GM21367 (cell line): Measurements from ENCODE around the gene FBXL22.

Source experiments
- ATAC-seq: cut with Tn5 transposase; IDR thresholded peaks from one replicate; pipeline ENCODE4 v1.9.1; 2021; ENCODE audit not compliant: unreplicated experiment

FBXL22 gene

GRCh38 chr15:63593705-63594671 lies 3.2 kb upstream of the FBXL22 start:
- no peak for ATAC-seq

GRCh38 chr15:63595065-63595464 lies 2.1 kb upstream of the FBXL22 start:
- ATAC-seq, result no peak

GRCh38 chr15:63595688-63596087 lies 1.5 kb upstream of the FBXL22 start:
- ATAC-seq, result no peak

- no peak for ATAC-seq
These were observed 530 bp upstream of the FBXL22 start for GRCh38 chr15:63596676-63597037.

GRCh38 chr15:63597821-63598220 lies 634 bp downstream of the FBXL22 start:
- no peak for ATAC-seq

- ATAC-seq, result no peak
These were observed 1.6 kb downstream of the FBXL22 start for GRCh38 chr15:63598473-63599400.

GRCh38 chr15:63599401-63600000 lies 2.3 kb downstream of the FBXL22 start:
- ATAC-seq, result no peak

- ATAC-seq, result no peak
These were observed 2.9 kb downstream of the FBXL22 start for GRCh38 chr15:63600001-63600615.

GRCh38 chr15:63600616-63601025 lies 3.4 kb downstream of the FBXL22 start:
- ATAC-seq, result peak; percentile 52

GRCh38 chr15:63601026-63601703 lies 4.0 kb downstream of the FBXL22 start:
- ATAC-seq, result no peak

GRCh38 chr15:63601704-63602185 lies 4.6 kb downstream of the FBXL22 start:
- no peak for ATAC-seq

GRCh38 chr15:63602595-63602994 lies 5.4 kb downstream of the FBXL22 start:
- ATAC-seq, result no peak

GRCh38 chr15:63603516-63603915 lies 6.3 kb downstream of the FBXL22 start:
- no peak for ATAC-seq

- ATAC-seq, result no peak
These were observed 7.1 kb downstream of the FBXL22 start for GRCh38 chr15:63604281-63604680.

GRCh38 chr15:63605036-63605435 lies 7.8 kb downstream of the FBXL22 start:
- ATAC-seq, result no peak

GRCh38 chr15:63605816-63606215 lies 8.6 kb downstream of the FBXL22 start:
- no peak for ATAC-seq

GRCh38 chr15:63606308-63606707 lies 9.1 kb downstream of the FBXL22 start:
- ATAC-seq, result no peak

GRCh38 chr15:63608989-63609388 lies 11.8 kb downstream of the FBXL22 start:
- ATAC-seq, result no peak

- no peak for ATAC-seq
These were observed 12.3 kb downstream of the FBXL22 start for GRCh38 chr15:63609448-63609847.

- ATAC-seq, result peak; percentile 63
These were observed 13.1 kb downstream of the FBXL22 start for GRCh38 chr15:63610209-63610841.
